ENCODE data around the gene RUSC1. TPM values are rescaled to one million over a fixed set of nuclear protein-coding genes. Genes with fewer than 3 reads are reported as not detected.
"Not testable (repeated sequence)": the region's sequence is repeated elsewhere in the genome, so short reads cannot be mapped to it uniquely, and the experiment has no call there.

The RUSC1 gene
- total RNA-seq (2014; rRNA removed; shearing (Covaris generic)) = 80.4 and 86.6 TPM in 2 replicates
- polyA plus RNA-seq (2014; cell fraction: nucleus; rRNA removed) = 181 and 189 TPM in 2 replicates

GRCh38 chr1:155320661-155321617 is at the start of gene RUSC1:
TSS of gene RUSC1 (plus strand) at chr1:155320894. CDS start at chr1:155321774, 880 bp downstream.
- no peak for DNase-seq (ENCODE audit: extremely low read depth, low read depth)

GRCh38 chr1:155272466-155273342 is 48.0 kb upstream of the RUSC1 start:
- no peak for DNase-seq (ENCODE audit: extremely low read depth, low read depth)

GRCh38 chr1:155273343-155274245 is 47.1 kb upstream of the RUSC1 start, which contains the start of gene CLK2:
TSS of gene CLK2 (minus strand) at chr1:155273504. CDS start at chr1:155270977, 2,527 bp downstream.
- peak; percentile 96 for DNase-seq (ENCODE audit: extremely low read depth, low read depth)

- DNase-seq (ENCODE audit: extremely low read depth, low read depth) = peak; percentile 98
These were observed 43.4 kb upstream of the RUSC1 start, which contains the start of gene HCN3 for GRCh38 chr1:155277070-155277901. TSS of gene HCN3 (plus strand) at chr1:155277463. CDS start at chr1:155277591, 128 bp downstream.

GRCh38 chr1:155277902-155278688 is 42.6 kb upstream of the RUSC1 start:
- peak; percentile 44 for DNase-seq (ENCODE audit: extremely low read depth, low read depth)

- DNase-seq (ENCODE audit: extremely low read depth, low read depth) = no peak
These were observed 42.0 kb upstream of the RUSC1 start for GRCh38 chr1:155278689-155279160.

GRCh38 chr1:155279268-155279667 is 41.4 kb upstream of the RUSC1 start:
- no peak for DNase-seq (ENCODE audit: extremely low read depth, low read depth)

GRCh38 chr1:155282488-155283091 is 38.1 kb upstream of the RUSC1 start:
- DNase-seq (ENCODE audit: extremely low read depth, low read depth) = no peak

- DNase-seq (ENCODE audit: extremely low read depth, low read depth) = no peak
These were observed 36.2 kb upstream of the RUSC1 start for GRCh38 chr1:155284476-155284875.

GRCh38 chr1:155285063-155285462 is 35.6 kb upstream of the RUSC1 start:
- no peak for DNase-seq (ENCODE audit: extremely low read depth, low read depth)

GRCh38 chr1:155285631-155286044 is 35.1 kb upstream of the RUSC1 start:
- DNase-seq (ENCODE audit: extremely low read depth, low read depth) = no peak

GRCh38 chr1:155286544-155286943 is 34.1 kb upstream of the RUSC1 start:
- DNase-seq (ENCODE audit: extremely low read depth, low read depth) = no peak

- no peak for DNase-seq (ENCODE audit: extremely low read depth, low read depth)
These were observed 32.6 kb upstream of the RUSC1 start for GRCh38 chr1:155287987-155288543.

GRCh38 chr1:155291006-155291405 is 29.7 kb upstream of the RUSC1 start:
- not testable (repeated sequence) for DNase-seq (ENCODE audit: extremely low read depth, low read depth)

- DNase-seq (ENCODE audit: extremely low read depth, low read depth) = no peak
These were observed 27.5 kb upstream of the RUSC1 start for GRCh38 chr1:155293086-155293749.

- DNase-seq (ENCODE audit: extremely low read depth, low read depth) = no peak
These were observed 26.0 kb upstream of the RUSC1 start for GRCh38 chr1:155294520-155295182.
